Measurements from ENCODE around the gene ARPC2. TPM values are rescaled to one million over a fixed set of nuclear protein-coding genes. Genes with fewer than 3 reads are reported as not detected.

Gene ARPC2
- total and polyA plus RNA-seq, 10 of the 15 experiments (the other 5 are each of a cell fraction or from before 2014, with no cell fraction given), result 440 to 980 (median 709) TPM

DNA sequence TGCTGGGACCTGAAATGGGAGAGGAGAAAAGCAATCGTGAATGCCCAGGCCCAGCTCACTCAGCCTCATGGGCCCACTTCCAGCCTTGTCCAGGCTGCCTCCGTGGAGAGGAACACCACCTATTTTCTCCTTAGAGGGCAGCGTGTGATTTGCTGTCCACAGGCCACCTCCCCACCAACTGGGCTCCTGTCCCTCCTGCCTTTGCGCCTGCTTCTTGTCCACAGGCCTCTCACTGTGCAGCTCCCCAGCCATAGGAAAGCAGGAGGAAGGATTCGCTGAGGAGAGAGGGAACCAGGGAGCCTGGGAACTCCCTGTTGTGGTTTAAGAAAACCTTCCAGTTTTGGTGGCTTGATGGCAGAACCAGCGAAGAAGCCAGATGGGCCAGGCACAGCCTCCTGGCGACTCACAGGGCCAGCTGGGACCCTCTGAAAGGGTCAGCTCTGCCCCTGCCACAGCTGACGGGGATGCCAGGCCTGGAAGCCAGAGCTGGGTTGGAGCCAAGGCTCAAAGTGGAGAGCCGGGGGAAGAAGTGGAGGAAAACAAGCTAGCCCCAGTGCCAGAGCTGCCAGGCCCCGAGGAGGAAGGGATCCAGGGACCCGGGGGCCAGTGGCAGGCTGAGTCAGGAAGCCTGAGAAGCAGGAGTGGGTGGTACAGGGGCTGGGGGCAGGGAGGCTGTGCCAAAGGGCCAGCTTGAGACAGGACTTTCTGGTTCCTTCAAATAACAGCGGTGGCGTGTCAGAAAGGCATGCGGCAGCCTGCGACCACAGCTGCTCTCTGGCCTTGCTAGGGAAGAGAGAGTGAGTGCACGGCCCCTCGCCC is 65.4 kb downstream of the ARPC2 start (continued):
- TF ChIP-seq, protein P1, sequence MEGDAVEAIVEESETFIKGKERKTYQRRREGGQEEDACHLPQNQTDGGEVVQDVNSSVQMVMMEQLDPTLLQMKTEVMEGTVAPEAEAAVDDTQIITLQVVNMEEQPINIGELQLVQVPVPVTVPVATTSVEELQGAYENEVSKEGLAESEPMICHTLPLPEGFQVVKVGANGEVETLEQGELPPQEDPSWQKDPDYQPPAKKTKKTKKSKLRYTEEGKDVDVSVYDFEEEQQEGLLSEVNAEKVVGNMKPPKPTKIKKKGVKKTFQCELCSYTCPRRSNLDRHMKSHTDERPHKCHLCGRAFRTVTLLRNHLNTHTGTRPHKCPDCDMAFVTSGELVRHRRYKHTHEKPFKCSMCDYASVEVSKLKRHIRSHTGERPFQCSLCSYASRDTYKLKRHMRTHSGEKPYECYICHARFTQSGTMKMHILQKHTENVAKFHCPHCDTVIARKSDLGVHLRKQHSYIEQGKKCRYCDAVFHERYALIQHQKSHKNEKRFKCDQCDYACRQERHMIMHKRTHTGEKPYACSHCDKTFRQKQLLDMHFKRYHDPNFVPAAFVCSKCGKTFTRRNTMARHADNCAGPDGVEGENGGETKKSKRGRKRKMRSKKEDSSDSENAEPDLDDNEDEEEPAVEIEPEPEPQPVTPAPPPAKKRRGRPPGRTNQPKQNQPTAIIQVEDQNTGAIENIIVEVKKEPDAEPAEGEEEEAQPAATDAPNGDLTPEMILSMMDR (IDR thresholded peaks at IDR 0.05 in 2 of 3, conservative IDR thresholded peaks at IDR 0.05 in 1 of 3; ENCODE audit: control insufficient read depth in 2 of 3, extremely low read depth in 1 of 3, insufficient read depth in 1 of 3, low read depth in 3 of 3, low read length in 3 of 3), result no peak

DNA sequence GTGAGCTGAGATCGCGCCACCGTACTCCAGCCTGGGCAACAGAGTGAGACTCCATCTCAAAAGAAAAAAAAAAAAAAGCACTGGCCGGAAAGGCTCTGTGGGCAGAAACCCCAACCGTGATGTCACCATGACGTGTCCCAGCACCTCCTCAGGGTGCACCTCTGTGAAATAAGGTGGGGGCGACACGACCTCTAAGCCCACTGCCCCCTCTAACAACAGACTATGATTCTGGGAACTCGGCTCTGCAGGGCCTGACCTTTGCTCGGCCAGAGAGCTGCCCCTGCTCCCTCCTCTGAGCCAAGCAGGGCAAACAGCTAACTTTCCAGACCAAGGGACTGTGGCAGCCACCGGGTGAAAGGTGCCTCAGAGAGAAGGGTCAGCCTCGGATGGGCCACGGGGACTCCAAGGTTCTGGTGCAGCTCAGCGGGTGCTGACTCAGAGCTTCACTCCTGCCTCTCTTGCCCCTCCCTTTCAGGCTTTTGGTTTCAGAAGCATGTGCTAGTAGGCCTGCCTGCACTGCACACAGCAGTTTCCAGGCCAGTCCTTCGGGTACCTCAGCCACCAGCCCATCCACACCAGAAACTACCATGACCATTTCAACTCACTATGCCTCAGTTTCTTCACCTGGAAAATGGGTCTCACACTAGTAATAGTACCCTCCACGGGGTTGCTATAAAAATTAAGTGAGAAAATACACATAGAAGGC is 67.3 kb downstream of the ARPC2 start:
- peak; percentile 96 for FAIRE-seq
- TF ChIP-seq STAT1 (conservative IDR thresholded peaks at IDR 0.05), result no peak
- no peak for TF ChIP-seq SUZ12 (IDR thresholded peaks at IDR 0.05; ENCODE audit: unreplicated experiment)
- no peak for TF ChIP-seq ZNF207 (IDR thresholded peaks at IDR 0.05; ENCODE audit: borderline replicate concordance)
- no peak for TF ChIP-seq TCF7 (IDR thresholded peaks at IDR 0.05; ENCODE audit: borderline replicate concordance)
- no peak for TF ChIP-seq E2F4 (IDR thresholded peaks at IDR 0.05; ENCODE audit: low read depth, low read length)
- TF ChIP-seq, protein P2, sequence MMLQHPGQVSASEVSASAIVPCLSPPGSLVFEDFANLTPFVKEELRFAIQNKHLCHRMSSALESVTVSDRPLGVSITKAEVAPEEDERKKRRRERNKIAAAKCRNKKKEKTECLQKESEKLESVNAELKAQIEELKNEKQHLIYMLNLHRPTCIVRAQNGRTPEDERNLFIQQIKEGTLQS (IDR thresholded peaks at IDR 0.05; ENCODE audit: borderline replicate concordance, extremely low read depth, low read depth, low read length), result no peak
- no peak for TF ChIP-seq LARP7 (IDR thresholded peaks at IDR 0.05)
- no peak for TF ChIP-seq EP300 (IDR thresholded peaks at IDR 0.05; ENCODE audit: borderline replicate concordance in 1 of 2, control insufficient read depth in 1 of 2, low read depth in 2 of 2, low read length in 2 of 2)
- TF ChIP-seq EGR1 (IDR thresholded peaks at IDR 0.05; ENCODE audit: borderline replicate concordance in 1 of 2, low read depth in 2 of 2, low read length in 2 of 2), result no peak
- TF ChIP-seq SPI1 (IDR thresholded peaks at IDR 0.05; ENCODE audit: borderline replicate concordance, insufficient read depth, low read depth, low read length), result no peak
- TF ChIP-seq NR2C1 (IDR thresholded peaks at IDR 0.05), result no peak
- peak; percentile 47; the same call in 1 of the 2 replicates for TF ChIP-seq ZNF384 (IDR thresholded peaks at IDR 0.05; ENCODE audit: borderline replicate concordance, low read depth, low read length)
- TF ChIP-seq NFYA (IDR thresholded peaks at IDR 0.05; ENCODE audit: borderline replicate concordance, low read depth, low read length), result no peak
- TF ChIP-seq TARDBP (IDR thresholded peaks at IDR 0.05; ENCODE audit: borderline replicate concordance), result no peak

More for the DNA sequence above, 67.3 kb downstream of the ARPC2 start:
- Histone ChIP-seq H3K79me2 (ENCODE audit: control insufficient read depth, insufficient read depth, low read length) (peaks cover 32% of the 10 kb centered on the region), H3K36me3 (ENCODE audit: control insufficient read depth in 2 of 2, insufficient read depth in 2 of 2, low read length in 1 of 2) (peaks cover 0 to 7% of the 10 kb centered on the region in 2 experiments; a peak in 3 of 4 replicates), H3K9me3 (replicated peaks; ENCODE audit: control insufficient read depth, insufficient read depth, low read length) (no peaks in the 10 kb centered on the region), H3K9ac (ENCODE audit: control insufficient read depth, insufficient read depth, low read length) (peak overlapping the region; percentile 71; the same call in 1 of the 2 replicates), H2AFZ (ENCODE audit: control insufficient read depth, low read depth, low read length) (peak overlapping the region; percentile 72), H3K4me3 (no peak overlapping the region; the same call in 1 of the 2 replicates), H4K20me1 (ENCODE audit: control insufficient read depth, insufficient read depth) (no peaks in the 10 kb centered on the region), H3K27me3 (replicated peaks in 1 of 2; ENCODE audit: control insufficient read depth in 2 of 2, insufficient read depth in 2 of 2, low read length in 1 of 2) (no peaks in the 10 kb centered on the region), H3K4me2 (ENCODE audit: control insufficient read depth, insufficient read depth) (peak overlapping the region; percentile 61), H3K27ac (ENCODE audit: control insufficient read depth, insufficient read depth) (peak overlapping the region; percentile 95), H3K4me1 (ENCODE audit: control insufficient read depth, insufficient read depth, low read length) (peaks cover 36% of the 10 kb centered on the region)
- ATAC-seq (peak; percentile 80), DNase-seq (ENCODE audit: low read depth, low spot score) (no peak)
- ChIA-PET POLR2A (interaction anchor here (0.5 to 1.5 kb wide), 6 partner anchors 9 to 110 kb away, joined by 3 to 5 read pairs (median 4); partner anchors contain the start of genes AAMP and PNKD), SMC1A (ENCODE audit: uncharacterized antibody, unreplicated experiment) (interaction anchor here (1.0 to 9.5 kb wide), 4 partner anchors 11 to 187 kb away, joined by 3 to 194 read pairs (median 4); partner anchors contain the start of genes AAMP and PNKD), CTCF (interaction anchor here (0.6 to 7.4 kb wide), 8 partner anchors 8 to 624 kb away, joined by 3 to 154 read pairs (median 3); partner anchors contain the start of genes AAMP, CATIP, PNKD and TMBIM1), RAD21 (ENCODE audit: unreplicated experiment) (interaction anchor here (0.5 to 7.2 kb wide), 4 partner anchors 11 to 116 kb away, joined by 3 to 141 read pairs (median 4); partner anchors contain the start of genes AAMP, CTDSP1 and PNKD)
- in situ Hi-C loops (cut with MboI), result loop anchor here (25.0 kb wide), 1 partner anchor 103 kb away; the partner anchor contains the start of genes CTDSP1 and SLC11A1
- WGBS (ENCODE audit: insufficient coverage, insufficient replicate concordance, low lambda C conversion rate, missing lambda C conversion rate), result 1% methylated on average over 13 of the region's 16 CpGs
- intact Hi-C loops (cut with micrococcal nuclease; ENCODE audit: unreplicated experiment), result no loop called here
- no TSS peak for BruUV-seq (replicated peaks)

Measured in GM12878 (cell line).